Fibroblast of gingiva (primary cell): ENCODE results near the gene MYL3.

Source experiments
- DNase-seq: peaks from one replicate; pipeline ENCODE4 v3.0.0-alpha.2; 2011; ENCODE audit warnings: low read depth

The MYL3 gene

DNA sequence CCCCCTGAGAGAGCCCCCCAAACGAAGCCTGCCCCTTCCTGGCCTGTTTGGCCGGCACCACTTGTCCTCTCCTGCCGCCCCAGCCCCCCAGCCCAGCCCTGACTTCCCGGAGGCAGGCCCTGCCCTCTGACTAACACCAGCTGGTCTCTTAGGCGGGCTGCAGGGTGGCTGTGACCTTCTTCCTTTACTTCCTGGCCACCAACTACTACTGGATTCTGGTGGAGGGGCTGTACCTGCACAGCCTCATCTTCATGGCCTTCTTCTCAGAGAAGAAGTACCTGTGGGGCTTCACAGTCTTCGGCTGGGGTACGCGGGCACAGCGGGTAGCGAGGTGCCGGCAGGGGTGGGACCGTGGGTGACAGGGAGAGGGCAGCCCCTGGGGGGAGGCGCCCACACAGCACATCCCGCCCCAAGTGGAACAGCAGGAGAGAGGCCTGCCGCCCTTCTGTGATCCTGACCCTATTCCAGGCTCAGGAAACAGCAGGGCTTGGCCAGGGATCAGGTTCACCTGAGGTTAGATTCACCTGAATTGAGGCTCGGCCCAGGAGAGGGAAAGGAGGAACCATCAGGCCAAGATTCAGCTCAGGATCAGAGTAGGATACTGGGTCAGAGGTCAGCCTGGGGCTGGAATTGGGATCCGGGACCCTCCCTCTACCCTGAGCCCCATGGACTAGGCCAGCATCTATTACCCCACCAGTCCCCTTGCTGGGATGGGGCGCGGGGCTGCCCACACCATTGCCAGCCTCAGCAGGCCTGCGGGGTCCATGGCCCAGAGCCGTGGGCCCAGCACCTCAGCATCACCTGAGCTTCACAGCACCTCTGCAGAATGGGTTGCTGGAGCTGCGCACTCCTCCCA is 36.1 kb upstream of the MYL3 start:
- DNase-seq, result no peak

DNA sequence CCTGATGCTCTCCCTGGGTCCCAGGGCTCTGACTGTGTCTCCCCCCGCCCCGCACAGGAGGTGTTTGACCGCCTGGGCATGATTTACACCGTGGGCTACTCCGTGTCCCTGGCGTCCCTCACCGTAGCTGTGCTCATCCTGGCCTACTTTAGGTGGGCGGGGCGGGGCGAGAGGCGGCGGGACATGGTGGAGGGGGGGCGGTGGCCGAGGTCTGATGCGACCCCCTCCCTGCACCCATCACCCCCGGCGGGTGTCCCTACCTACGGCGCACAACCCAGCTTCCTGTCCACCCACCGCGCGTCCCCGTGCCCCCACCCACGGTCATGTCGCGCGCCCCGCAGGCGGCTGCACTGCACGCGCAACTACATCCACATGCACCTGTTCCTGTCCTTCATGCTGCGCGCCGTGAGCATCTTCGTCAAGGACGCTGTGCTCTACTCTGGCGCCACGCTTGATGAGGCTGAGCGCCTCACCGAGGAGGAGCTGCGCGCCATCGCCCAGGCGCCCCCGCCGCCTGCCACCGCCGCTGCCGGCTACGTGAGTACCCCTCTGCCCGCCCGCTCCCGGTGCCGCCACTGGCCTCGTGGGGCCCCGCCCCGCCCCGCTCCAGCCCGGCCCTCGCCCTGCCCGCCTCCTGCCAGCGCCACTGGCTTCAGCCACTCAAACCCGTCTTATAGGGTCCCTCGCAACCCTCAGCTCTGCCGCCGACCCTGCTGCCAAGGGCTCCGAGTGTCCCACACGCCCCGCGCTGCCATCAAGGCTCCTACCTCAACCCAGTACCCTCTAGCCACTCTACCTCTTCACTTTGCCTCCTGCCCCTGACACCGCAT is 35.3 kb upstream of the MYL3 start:
- no peak for DNase-seq

DNA sequence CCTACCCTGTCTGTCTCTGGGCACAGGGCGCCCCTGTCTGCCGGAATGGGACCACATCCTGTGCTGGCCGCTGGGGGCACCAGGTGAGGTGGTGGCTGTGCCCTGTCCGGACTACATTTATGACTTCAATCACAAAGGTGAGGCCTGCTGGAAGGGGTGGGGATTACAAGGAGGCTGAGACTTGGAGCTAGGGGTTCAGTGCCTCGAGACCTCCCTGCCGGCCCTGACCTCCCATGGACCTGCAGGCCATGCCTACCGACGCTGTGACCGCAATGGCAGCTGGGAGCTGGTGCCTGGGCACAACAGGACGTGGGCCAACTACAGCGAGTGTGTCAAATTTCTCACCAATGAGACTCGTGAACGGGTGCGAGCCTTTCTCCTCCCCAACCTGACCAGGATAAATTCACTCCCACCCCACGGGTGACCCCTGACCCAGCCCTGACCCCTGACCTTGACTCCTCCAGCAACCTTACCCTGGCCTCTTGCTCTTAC is 34.6 kb upstream of the MYL3 start:
- no peak for DNase-seq

DNA sequence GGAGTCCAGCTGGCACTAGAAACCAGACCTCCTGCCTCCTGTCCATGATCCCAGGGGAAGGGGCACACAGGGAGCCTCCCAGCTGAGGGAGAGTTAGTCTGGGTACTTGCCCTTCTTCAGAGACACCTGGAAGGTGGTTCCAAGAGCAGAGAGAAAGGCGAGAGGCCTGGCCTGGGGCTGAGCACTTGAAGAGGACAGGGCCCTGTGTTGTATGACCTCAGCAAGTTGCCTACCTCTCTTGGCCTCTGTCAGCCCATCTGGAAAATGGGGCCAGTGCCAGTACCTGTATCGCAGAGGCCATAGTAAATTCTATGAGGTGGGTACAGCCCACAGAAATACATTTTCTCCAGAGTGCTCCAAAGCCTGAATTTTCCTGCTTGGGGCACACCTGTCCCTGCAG is 33.8 kb upstream of the MYL3 start:
- DNase-seq, result no peak

DNA sequence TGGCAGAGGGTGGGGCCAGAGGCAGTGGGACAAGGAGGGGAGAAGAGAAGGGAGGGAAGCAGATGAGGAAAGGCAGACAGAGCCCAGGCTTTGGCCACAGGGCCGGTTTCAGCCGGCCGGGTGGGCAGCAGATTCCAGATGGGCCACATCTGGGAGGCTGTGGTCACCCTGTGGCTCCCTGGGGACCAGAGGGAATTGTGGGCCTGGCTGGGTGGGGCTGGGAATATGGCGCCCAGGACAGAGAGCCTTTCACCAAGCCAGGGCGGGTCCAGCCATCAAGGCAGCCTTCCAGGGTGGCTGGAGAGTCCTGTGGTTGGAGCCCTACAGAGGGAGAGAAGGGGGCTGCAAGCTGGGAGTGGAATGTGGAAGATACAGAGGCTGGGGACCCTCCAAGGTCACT is 33.1 kb upstream of the MYL3 start:
- peak; percentile 13 for DNase-seq

DNA sequence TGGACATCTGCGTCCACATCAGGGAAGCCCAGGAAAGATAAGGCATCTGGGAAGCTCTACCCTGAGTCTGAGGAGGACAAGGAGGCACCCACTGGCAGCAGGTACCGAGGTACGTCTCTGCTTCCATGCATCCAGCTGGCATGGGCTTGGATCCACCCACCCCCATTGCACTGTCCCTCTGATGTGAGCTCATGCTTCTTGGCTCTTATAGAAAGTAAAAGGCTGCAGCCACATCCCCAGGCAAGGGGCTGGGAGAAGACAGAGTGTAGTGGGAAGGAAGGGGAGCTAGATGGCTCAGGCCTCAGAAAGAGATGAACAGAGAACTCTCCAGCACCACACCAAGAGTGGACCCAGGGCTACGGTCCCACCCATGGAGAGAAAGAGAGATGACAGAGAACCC is 32.5 kb upstream of the MYL3 start:
- no peak for DNase-seq

DNA sequence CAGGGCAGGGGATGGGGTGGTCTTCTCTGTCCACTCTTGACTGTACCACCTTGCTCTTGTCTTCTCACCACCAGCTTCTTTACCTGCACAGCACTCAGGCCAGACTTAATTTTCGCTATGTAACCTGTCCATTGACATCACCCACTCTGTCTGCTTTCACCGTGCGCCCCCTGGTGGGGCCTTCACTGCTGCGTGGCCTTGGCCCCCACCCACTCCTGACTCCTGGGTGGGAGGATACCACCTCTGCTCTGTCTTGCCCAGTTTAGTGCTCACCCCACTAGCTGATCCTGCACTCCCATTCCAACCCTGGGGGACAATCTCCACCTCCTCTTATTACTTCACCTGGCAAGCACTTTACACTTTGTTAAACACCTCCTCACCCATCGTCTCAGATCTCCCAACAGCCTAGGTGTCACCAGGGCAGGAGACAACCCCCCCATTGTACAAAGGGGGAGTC is 32.0 kb upstream of the MYL3 start:
- peak; percentile 28 for DNase-seq

DNA sequence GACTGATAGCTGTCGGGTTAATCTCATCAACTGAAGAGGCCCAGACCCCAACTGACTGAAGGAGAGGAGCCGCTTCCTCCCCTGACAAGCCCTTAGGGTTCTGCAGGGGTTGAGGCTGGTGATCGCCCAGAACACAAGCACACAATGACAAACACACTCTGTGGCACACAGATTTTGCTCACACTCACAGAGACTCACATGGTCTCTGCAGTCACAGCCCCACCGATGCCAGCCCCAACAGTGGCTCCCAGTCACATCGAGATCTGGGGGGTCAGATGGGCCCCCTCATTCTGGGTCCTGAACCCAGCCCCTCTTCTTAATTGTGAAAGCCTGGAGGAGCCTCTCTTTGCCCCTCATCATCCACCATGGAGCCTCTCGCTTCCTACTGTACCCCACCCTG is 31.0 kb upstream of the MYL3 start:
- no peak for DNase-seq

DNA sequence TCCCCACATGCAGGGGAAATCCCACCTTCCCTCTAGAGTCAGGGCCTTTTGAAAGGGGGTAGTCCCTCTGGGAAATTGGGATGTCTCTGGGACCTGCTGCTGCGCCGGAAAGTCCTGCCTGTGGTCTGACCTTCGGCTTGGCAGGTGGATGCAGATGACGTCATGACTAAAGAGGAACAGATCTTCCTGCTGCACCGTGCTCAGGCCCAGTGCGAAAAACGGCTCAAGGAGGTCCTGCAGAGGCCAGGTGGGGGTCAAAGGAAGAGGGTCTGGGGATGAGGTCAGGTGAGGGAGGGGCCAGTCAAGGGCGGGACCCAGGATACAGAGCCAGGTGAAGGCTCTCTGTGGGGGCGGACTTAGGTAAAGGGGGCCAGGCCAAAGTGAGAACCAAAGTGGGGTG is 30.5 kb upstream of the MYL3 start:
- DNase-seq, result no peak

DNA sequence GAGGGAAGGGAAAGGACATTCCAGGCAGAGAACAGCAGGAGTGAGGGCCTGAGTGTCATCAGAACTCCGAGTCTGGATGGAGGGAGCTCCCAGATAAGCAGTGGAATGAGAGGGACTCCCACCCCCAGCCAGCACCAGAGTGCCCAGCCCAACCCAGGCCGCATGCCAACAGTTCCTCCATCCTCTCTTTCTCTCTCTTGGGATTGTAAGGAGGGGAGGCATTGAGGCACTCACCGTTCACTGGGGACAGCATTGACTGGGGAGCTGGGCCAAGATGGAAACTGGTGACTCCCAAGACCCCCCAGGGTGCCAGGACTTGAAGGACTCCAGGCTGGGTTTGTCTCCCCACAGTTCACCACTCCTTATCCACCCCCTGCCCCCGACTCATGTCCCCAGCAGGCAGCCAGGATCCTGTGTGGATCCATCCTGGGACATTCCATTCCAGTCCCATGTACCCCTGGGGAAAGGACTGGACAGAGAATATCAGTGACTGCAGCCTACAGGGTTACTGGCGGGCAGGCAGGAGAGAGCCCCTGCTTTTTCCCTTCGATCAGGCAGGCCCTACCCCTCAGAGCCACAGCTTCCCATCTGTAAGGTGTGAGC is 30.0 kb upstream of the MYL3 start:
- no peak for DNase-seq

DNA sequence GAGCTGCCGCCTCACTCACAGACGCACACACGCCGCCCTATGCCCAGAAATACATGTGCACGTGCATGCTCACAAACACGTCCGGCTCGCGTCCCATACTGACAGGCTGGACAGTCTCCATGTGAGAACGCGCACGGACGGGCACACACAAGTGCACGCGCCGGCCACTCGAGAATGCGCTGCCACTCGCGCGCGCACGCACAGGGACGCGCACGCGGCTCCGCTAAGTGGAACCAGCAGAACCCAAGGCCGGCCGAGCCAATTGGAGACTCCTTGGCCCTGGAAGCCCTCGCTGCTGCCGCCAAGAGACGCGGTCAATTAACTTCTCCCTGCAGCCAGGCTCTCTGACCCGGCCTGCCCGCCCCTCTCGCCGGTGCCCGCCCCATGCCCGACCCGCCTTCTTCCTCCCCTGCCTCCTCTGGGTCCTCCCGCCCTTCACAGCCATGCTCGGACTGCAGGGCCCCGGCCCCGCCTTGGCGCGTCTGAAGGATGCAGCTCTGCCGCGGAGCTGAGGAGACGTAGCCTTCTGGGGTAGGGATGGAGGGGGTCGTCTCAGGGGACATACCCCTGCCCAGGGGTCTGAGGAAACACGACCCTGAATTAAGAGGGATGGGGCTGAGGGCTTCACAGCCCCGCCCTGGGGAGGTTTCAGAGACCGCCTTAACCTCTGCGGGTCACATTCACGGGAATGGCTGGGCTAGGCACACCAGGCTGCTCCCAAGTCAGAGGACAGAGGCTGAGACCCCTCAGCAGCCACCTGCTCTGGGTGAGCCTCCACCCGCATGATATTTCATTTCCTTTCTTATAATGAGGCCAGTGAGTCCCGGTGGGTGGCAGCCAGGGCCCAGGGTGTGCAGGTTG is 29.3 kb upstream of the MYL3 start:
- DNase-seq, result peak; percentile 86

DNA sequence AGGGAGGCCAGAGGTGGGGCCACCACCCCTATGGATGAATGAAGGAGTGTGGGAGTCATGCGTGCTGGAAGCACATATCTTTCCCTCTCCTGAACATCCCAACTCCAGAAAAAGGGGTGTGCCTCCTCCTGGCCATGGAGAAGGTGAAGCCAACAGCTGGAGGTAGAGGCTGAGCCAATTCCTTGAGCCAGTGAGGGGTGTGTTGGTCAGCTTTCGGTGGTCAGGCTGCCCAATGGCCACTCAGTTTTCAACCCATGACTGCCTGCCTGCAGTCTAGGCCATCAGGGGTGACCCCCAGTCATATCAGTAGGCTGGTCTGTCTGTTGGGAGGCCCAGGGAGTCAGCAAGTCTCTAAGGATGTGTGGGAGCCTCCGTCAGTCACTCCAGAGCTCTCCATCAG is 27.9 kb upstream of the MYL3 start:
- DNase-seq, result no peak

DNA sequence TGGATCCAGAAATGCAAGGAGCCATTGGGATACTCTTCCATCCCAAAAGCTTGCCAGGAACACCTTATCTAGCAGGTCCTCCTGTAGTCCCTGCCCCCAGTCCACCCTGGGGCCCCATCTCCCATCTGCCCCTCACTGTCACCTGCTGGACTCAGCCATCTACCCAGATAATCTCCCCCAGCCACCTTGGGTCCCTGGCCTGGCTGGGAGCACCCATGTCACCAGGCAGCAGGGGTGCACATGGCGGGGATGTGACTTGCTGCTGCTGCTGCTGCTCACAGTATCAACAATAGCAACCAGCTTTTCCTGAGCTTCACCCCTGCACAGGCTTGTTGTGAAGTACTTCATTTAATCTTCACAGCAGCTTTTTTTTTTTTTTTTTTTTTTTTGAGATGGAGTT is 26.9 kb upstream of the MYL3 start:
- no peak for DNase-seq

DNA sequence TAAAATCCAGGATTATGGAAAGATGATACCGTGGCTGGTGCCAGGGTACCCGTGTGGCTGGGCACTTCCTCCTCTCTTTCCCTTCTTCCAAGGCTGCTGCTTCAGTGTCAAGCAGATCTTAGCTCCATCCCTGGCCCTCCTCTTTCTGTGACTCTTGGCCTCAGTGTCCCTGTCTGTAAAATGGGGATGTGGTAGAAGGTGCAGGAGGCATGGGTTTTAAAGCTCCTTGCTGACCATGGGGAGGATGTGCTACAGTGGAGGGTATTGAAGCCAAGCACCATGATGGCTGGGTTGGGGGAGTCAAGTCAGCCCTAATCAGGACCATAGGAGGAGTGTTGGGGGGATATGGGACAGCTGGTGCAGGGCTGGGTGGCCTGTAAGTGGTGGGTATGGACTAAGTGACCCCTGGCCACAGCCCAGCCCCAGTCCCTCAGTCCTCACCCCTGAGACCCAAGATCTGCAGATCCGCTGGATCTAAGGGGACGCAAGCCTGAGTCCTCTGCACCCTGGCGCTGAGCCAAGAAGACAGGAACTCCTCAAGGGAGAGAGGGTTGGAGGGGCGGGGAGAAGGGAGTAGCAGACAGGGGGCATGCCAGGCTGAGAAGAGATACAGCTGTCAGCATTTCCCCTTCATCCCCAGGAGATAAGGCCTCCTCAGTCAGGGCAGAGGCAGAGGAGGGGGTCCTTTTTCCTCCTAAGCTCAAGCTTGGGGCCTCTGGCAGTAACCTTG is 26.3 kb upstream of the MYL3 start:
- DNase-seq, result no peak

DNA sequence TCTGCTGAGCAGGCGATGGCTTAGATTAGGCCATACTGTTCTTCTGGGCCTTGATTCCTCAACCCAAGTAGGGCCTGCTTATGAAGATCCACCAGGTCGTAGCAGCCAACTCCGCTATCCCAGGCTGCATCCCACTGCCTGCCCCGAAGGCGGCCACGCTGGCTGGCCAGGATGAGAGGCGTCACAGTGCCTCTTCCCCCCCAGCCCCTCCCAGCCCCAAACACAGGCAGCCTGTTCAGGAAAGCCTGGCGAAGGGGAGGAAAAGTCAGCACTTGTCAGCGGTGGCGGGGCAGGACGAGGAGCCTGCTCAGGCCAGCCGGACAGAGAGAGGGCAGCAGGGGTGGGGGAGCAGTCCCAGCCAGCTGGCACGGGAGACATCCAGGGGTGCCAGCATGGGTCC is 25.5 kb upstream of the MYL3 start:
- DNase-seq, result no peak

DNA sequence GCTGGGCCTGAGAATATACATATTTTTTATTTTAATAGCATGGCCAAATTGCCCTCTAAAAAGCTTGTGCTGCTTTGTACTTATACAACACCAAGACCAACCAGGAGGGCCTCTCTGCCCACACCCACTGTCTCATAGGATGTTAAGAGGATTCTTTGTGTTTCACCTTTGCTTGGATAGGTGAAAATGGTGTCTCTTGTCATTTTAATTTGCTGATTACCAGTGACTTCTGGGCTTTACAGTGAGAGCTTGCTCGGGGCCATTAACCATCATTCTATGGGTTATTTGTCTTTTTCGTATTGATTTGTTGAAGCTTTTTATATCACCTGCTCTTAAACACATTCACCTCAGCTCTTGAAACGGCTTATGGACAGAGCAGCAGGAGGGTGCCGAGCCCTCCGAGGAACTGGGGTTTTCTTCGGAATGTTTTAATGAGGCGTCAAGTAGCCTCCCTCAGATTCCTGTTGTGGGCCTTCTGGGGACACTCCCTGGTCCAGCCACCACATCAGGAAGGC is 24.8 kb upstream of the MYL3 start:
- DNase-seq, result no peak

DNA sequence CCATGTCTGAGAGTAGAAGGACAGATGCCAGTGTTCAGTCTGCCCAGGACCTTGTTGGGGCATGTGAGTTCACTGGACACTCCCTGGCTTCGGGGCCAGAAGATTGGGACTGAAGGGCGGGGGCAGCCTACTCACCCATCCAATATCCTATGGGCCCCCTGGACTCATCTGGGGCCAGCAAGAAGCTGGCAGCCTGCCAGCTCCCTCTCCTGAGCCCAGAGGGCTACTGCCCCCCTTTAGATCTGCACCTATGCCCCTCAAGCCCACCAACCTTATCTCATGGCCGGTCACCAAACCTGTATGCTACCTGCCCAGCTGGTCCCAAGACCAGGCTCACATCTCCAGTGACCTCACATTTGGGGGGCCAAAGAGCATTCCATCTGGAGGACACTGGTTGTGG is 22.4 kb upstream of the MYL3 start:
- no peak for DNase-seq

DNA sequence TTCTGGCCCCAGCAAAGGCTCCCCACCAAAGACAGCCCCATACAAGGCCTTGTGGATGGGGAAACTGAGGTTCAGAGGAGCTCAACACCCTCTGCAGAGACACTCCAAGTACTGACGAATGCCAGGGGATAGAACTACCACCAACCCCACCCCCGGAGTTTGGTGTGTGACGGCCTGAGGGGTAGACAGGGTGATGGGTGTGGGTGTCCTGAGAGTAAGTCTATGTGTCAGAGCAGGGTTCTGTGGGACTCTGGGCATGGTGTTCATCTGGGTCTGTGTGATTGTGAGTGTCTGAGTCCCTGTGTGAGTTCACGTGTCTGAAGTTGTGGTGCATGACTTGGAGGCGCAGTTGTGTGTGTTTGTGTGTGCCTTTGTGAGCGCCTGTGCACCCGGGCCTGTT is 21.7 kb upstream of the MYL3 start:
- no peak for DNase-seq

DNA sequence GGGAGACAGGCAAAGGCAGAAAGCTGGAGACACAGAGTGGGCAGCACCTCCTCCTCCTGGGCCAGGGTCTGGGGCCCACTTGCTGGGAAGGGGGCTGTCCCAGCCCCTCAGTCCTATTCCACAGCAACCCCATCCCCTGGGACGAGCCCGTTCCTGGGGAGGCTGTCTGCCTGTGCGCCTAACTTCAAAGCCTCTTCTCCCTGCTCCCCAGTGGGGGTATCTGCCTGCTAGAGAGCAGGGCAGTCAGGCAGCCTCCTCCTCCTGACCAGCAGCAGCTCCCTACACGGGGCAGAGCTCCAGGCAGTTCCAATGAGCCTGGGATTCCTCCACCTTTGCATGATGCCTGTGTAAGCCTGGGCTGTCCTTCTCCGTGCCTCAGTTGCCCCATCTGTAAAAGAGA is 21.2 kb upstream of the MYL3 start:
- no peak for DNase-seq

DNA sequence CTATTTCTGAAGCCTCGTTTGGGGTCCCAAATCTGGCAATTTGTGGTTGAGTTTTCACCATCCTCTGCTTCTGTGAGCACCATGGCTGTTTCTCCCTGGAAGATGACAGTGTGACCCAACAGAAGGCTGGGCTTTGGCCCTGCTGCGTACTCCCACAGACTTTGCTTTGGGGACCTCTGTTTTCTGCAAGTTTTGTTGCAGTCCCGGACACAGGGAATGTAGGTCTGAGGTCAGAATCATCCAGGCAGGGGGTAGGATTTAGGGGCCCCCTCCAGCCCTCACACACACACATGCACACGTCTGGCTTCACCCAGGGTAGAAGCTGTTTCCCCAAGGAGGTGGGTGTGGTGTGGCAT is 20.6 kb upstream of the MYL3 start:
- no peak for DNase-seq
